Motor neuron (in vitro differentiated cells): ENCODE measurements around the gene REM2. TPM values are rescaled to one million over a fixed set of nuclear protein-coding genes. Genes with fewer than 3 reads are reported as not detected.

Experiments
- ATAC-seq, 8 experiments: fragments of 200-7000 bp; cut with Tn5 transposase; replicated peaks in 6 of 8; 2 replicates each; pipeline ENCODE4 v1.8.0; 2021; ENCODE audit warnings: mild to moderate bottlenecking in 8 of 8, moderate library complexity in 8 of 8
- H3K27ac ChIP-seq, 2 donors: fragments of 250-450 bp; sonication (Bioruptor Pico); 2 replicates each; pipeline ENCODE4 v1.9.0; 2021; ENCODE audit warnings: antibody characterized with exemption in 2 of 2, mild to moderate bottlenecking in 2 of 2, moderate library complexity in 1 of 2
- H3K4me1 ChIP-seq, 2 donors: fragments of 250-450 bp; sonication (Bioruptor Pico); replicated peaks in 1 of 2; 2 replicates each; pipeline ENCODE4 v1.6.1; 2021; ENCODE audit warnings: antibody characterized with exemption in 2 of 2, mild to moderate bottlenecking in 2 of 2, moderate library complexity in 1 of 2
- H3K4me3 ChIP-seq, 5 donors: fragments of 250-450 bp; sonication (Bioruptor Pico); 2 replicates each; pipeline ENCODE4 v1.9.0; 2021; ENCODE audit warnings: antibody characterized with exemption in 5 of 5, mild to moderate bottlenecking in 5 of 5, moderate library complexity in 4 of 5
- WGBS, 10 experiments: fragments of 450-650 bp; shearing (Covaris generic); methylation state at CpG; one replicate each; pipeline ENCODE4 v1.0.0; 2022; 5-methylcytosine and 5-hydroxymethylcytosine counted together
- in situ Hi-C, 9 experiments: fragments of 400-800 bp; cut with MboI; loops; one replicate each; pipeline ENCODE4 v1.15.0; 2021; ENCODE audit warnings: low sequenced_read_pairs in 9 of 9, low pct_unique_long_range_greater_than_20kb in 2 of 9; ENCODE audit not compliant: unreplicated experiment in 9 of 9
- total RNA-seq, 8 experiments: library from RNA; unstranded; fragments of 300-600 nt; gene quantifications; 2 replicates each; pipeline versions ENCODE4 v1.2.3 to v1.2.4, GENCODE V29; 2022

The REM2 gene
- total RNA-seq, 8 experiments from 2014 or later = 0.92 to 16.1 (median 7.2) TPM

- WGBS, 10 experiments = 0 to 2% (median 0%) methylated on average over 1 to 18 of the region's 46 CpGs
- peaks cover 10 to 14% of the 10 kb centered on the region in 2 donors for H3K4me1 ChIP-seq
- peak within 1 kb of the TSS; percentile 51 to 86 (median 69) for H3K4me3 ChIP-seq
- peak within 1 kb of the TSS; percentile 99 for H3K27ac ChIP-seq
- ATAC-seq = peak; percentile 95 to 98 (median 96)
- in situ Hi-C loops = no loop called here
Observed at GRCh38 chr14:22918804-22919600, 36.0 kb downstream of the REM2 start, which contains the start of gene RBM23. Gene RBM23 (minus strand): TSS chr14:22919149.

GRCh38 chr14:22919601-22919921, 36.5 kb downstream of the REM2 start:
- H3K4me3 ChIP-seq = peak overlapping the region; percentile 29 to 32 (median 31)
- in situ Hi-C loops = no loop called here

GRCh38 chr14:22920697-22921096, 37.7 kb downstream of the REM2 start:
- H3K27ac ChIP-seq = no peak overlapping the region
- H3K4me3 ChIP-seq = no peak overlapping the region
- WGBS, 10 experiments = 88 to 100% (median 99%) methylated on average over 2 to 5 of the region's 6 CpGs; no CpG with 5 or more reads in 6 of the 10 experiments
- in situ Hi-C loops = no loop called here
- no peak for ATAC-seq
- H3K4me1 ChIP-seq = peaks cover 10 to 14% of the 10 kb centered on the region in 2 donors

More at GRCh38 chr14:22919601-22919921, 36.5 kb downstream of the REM2 start:
- H3K27ac ChIP-seq = peak overlapping the region; percentile 62 to 72
- ATAC-seq = no peak
- H3K4me1 ChIP-seq = peaks cover 10 to 14% of the 10 kb centered on the region in 2 donors
- WGBS, 10 experiments = 0 to 60% (median 40%) methylated on average over 1 to 5 of the region's 10 CpGs; no CpG with 5 or more reads in 6 of the 10 experiments

DNA sequence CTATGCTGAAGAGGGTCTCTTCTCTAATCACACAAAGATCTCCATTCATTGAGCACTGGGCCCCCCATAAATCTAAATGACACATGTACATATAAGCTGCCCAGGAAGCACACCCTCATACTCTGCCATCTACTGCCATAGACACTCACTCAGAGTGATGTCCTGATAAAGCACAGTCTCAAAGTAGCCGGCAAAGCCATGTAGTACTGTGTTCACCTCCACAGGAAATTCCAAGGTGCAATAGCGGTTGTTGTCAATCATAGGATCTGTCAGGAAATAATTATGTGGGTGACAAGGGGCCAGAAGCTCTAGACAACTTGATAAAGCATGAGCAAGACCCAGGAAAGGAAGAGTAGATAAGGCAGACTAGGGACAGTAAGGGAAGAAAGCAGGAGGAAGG, 39.3 kb downstream of the REM2 start:
- in situ Hi-C loops = no loop called here
- H3K4me1 ChIP-seq = peaks cover 10 to 13% of the 10 kb centered on the region in 2 donors
- H3K27ac ChIP-seq = no peak overlapping the region
- WGBS, 10 experiments = 80 to 100% (median 100%) methylated on average over 1 to 2 of the region's 2 CpGs; no CpG with 5 or more reads in 2 of the 10 experiments
- ATAC-seq = no peak
- no peak overlapping the region for H3K4me3 ChIP-seq

DNA sequence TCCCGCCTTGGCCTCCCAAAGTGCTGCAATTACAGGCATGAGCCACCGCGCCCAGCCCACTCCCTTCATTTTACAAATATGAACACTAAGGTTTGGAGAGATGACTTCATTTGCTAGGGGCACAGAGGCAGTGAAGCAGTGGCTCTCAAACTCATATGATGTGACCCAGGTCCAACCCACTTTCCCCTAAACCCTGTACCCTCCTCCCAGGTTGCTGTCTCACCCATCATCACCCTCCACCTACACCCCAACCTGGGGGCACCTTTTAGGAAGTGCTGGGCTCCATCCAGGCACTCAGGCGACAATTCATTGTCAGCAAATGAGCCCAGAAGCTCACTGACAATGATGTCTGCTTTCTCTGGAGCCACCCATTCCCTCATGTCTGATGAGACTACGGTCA, 40.7 kb downstream of the REM2 start:
- no peak overlapping the region for H3K27ac ChIP-seq
- 88 to 100% (median 95%) methylated on average over 2 to 4 of the region's 5 CpGs; no CpG with 5 or more reads in 3 of the 10 experiments for WGBS, 10 experiments
- ATAC-seq = no peak
- H3K4me3 ChIP-seq = no peak overlapping the region
- H3K4me1 ChIP-seq = peaks cover 13 to 15% of the 10 kb centered on the region in 2 donors
- in situ Hi-C loops = no loop called here

- no peak for ATAC-seq
- no peak overlapping the region for H3K27ac ChIP-seq
- H3K4me3 ChIP-seq = no peak overlapping the region
- WGBS, 10 experiments = 82 to 100% (median 98%) methylated on average over 1 to 7 of the region's 8 CpGs; no CpG with 5 or more reads in 5 of the 10 experiments
- peaks cover 10% of the 10 kb centered on the region in 2 donors for H3K4me1 ChIP-seq
- in situ Hi-C loops = no loop called here
Observed at GRCh38 chr14:22925513-22925912, 42.5 kb downstream of the REM2 start.

- Histone ChIP-seq H3K4me1 (peaks cover 10% of the 10 kb centered on the region in 2 donors), H3K27ac (no peak overlapping the region), H3K4me3 (no peak overlapping the region)
- 52 to 100% (median 85%) methylated on average over 1 to 3 of the region's 4 CpGs; no CpG with 5 or more reads in 4 of the 10 experiments for WGBS, 10 experiments
- in situ Hi-C loops = no loop called here
- ATAC-seq = no peak
Observed at GRCh38 chr14:22926316-22926715, 43.3 kb downstream of the REM2 start.

- no peak for ATAC-seq
- peak overlapping the region; percentile 66 to 92 (median 91) for H3K4me3 ChIP-seq
- H3K27ac ChIP-seq = peak overlapping the region; percentile 93 to 96
- in situ Hi-C loops = no loop called here
- peaks cover 10% of the 10 kb centered on the region in 2 donors for H3K4me1 ChIP-seq
- 0 to 48% (median 16%) methylated on average over 2 to 9 of the region's 12 CpGs; no CpG with 5 or more reads in 2 of the 10 experiments for WGBS, 10 experiments
Observed at GRCh38 chr14:22928237-22929103, 45.4 kb downstream of the REM2 start.

DNA sequence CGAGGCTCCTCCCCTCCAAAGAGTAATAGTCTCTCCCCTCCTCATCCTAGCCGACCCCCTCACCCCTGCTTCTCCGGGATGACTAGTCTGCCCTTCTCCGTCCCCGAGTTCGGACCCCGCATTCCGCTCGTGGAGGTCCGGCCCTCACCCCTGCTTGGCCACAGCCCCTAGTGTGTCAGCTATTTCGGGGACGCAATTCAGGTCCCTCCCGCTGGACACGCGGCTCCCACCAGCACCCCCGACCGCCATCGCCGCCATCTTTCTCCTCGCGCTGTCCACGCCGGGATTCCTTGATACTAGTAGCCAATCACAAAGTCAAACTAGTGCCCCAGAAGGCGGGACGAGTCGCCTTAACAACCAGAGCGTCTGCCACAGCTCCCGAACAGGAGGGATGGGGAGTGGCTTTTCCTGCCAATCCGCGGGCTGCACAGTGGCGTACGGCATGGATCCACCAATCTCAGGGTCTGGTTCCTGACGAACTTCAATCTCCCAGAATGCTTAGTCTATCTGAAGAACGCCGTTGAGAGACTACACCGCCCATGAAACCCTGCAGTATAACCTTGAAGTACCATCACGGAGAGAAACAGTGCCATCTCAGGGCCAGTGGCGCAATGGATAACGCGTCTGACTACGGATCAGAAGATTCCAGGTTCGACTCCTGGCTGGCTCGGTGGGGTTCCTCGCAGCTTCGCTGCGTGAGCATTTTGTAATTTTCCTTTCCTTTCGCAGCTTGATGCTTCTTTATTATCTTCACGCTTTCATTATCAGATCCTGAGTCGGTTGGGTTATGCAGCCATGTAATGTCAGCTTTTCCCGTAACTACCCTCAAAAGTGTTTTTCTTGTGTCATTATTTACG, 46.3 kb downstream of the REM2 start, which contains the start of gene PRMT5:
PRMT5 (minus strand) TSS at position 273 of the 857 bp plus-strand sequence; CDS start at position 258, 15 bp downstream.
- WGBS, 10 experiments = 0 to 8% (median 0%) methylated on average over 1 to 18 of the region's 51 CpGs; no CpG with 5 or more reads in 1 of the 10 experiments
- peak; percentile 89 to 98 (median 96) for ATAC-seq
- in situ Hi-C loops = no loop called here
- peak within 1 kb of the TSS; percentile 93 to 96 for H3K27ac ChIP-seq
- peaks cover 10% of the 10 kb centered on the region in 2 donors for H3K4me1 ChIP-seq
- H3K4me3 ChIP-seq = peak within 1 kb of the TSS; percentile 66 to 92 (median 91)

- Histone ChIP-seq H3K27ac (peak overlapping the region; percentile 70 to 72), H3K4me3 (peak overlapping the region; percentile 37 to 92 (median 66)), H3K4me1 (peaks cover 10% of the 10 kb centered on the region in 2 donors)
- WGBS, 10 experiments = 0 to 40% (median 0%) methylated on average over 1 to 2 of the region's 2 CpGs; no CpG with 5 or more reads in 5 of the 10 experiments
- in situ Hi-C loops = no loop called here
- ATAC-seq = peak in 3 of 8 experiments; percentile 0
Observed at GRCh38 chr14:22929961-22930364, 46.9 kb downstream of the REM2 start.

- WGBS, 10 experiments = 83 to 100% (median 100%) methylated on average over 1 to 3 of the region's 3 CpGs; no CpG with 5 or more reads in 6 of the 10 experiments
- Histone ChIP-seq H3K4me1 (peaks cover 10% of the 10 kb centered on the region in 2 donors), H3K27ac (no peak overlapping the region), H3K4me3 (no peak overlapping the region)
- no peak for ATAC-seq
- in situ Hi-C loops = no loop called here
Observed at GRCh38 chr14:22932146-22932545, 49.1 kb downstream of the REM2 start.

- no peak for ATAC-seq
- Histone ChIP-seq H3K4me1 (no peaks in the 10 kb centered on the region), H3K4me3 (no peak overlapping the region), H3K27ac (no peak overlapping the region)
- 50 to 100% (median 75%) methylated on average over 1 of the region's 1 CpG; no CpG with 5 or more reads in 1 of the 10 experiments for WGBS, 10 experiments
- in situ Hi-C loops = no loop called here
Observed at GRCh38 chr14:22935156-22935555, 52.1 kb downstream of the REM2 start.
